Measurements from ENCODE around the gene FAF1. TPM values are rescaled to one million over a fixed set of nuclear protein-coding genes. Genes with fewer than 3 reads are reported as not detected.
"Not testable (repeated sequence)": the region's sequence is repeated elsewhere in the genome, so short reads cannot be mapped to it uniquely, and the experiment has no call there.

FAF1 gene
- total RNA-seq, 2 experiments from 2014 or later, result 43.5 to 44.0 TPM

GRCh38 chr1:51002516-51002915 lies 42.4 kb upstream of the FAF1 start:
- H3K9me3 ChIP-seq (ENCODE audit: control insufficient read depth in 1 of 2, insufficient read depth in 1 of 2, low read length in 2 of 2), result no peaks in the 10 kb centered on the region
- H3K27ac ChIP-seq (ENCODE audit: low read depth in 1 of 2, low read length in 2 of 2), result no peak overlapping the region
- no peaks in the 10 kb centered on the region for H3K36me3 ChIP-seq (ENCODE audit: insufficient read depth, low read length)
- DNase-seq, result no peak
- no peak overlapping the region for H3K4me3 ChIP-seq (ENCODE audit: low read length)
- no peak for ATAC-seq (ENCODE audit: poor library complexity)
- intact Hi-C loops (cut with DNase I, micrococcal nuclease), result no loop called here
- H3K4me3 Mint-ChIP-seq, result no peak overlapping the region
- CTCF ChIA-PET, result no interaction called here
- no peak for TF ChIP-seq CTCF (IDR thresholded peaks at IDR 0.05)
- no peaks in the 10 kb centered on the region for H3K36me3 Mint-ChIP-seq (ENCODE audit: low read depth)
- POLR2A ChIA-PET, result no interaction called here
- H3K27ac Mint-ChIP-seq, result no peak overlapping the region
- H3K4me1 ChIP-seq (ENCODE audit: insufficient read depth, low read length), result no peaks in the 10 kb centered on the region
- H3K9me3 Mint-ChIP-seq, result no peaks in the 10 kb centered on the region
- H3K27me3 Mint-ChIP-seq, result peaks cover 7% of the 10 kb centered on the region
- no peaks in the 10 kb centered on the region for H3K4me1 Mint-ChIP-seq (ENCODE audit: low read depth)
- no peaks in the 10 kb centered on the region for H3K27me3 ChIP-seq (ENCODE audit: control insufficient read depth in 1 of 2, insufficient read depth in 2 of 2, low read length in 2 of 2)

DNA sequence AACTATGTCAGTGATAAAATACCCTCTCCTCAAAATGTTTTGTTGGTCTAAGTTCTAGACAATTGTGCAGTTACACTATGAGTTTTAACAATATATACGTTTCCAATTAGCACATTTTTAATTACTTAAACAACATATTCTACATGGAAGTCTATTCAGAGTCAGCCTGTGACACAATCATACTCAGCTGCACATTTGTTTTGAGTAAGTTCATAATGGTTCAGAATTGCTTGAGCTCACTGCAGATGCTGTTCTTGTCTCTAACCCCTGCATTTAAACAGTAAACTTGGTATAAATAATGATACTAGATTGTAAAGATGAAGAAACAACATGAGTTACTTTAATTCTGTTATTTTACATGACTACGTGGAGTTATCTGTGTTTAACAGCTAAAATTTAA lies 40.6 kb upstream of the FAF1 start:
- TF ChIP-seq CTCF (IDR thresholded peaks at IDR 0.05), result no peak
- no peak overlapping the region for H3K4me3 Mint-ChIP-seq
- POLR2A ChIA-PET, result no interaction called here

DNA sequence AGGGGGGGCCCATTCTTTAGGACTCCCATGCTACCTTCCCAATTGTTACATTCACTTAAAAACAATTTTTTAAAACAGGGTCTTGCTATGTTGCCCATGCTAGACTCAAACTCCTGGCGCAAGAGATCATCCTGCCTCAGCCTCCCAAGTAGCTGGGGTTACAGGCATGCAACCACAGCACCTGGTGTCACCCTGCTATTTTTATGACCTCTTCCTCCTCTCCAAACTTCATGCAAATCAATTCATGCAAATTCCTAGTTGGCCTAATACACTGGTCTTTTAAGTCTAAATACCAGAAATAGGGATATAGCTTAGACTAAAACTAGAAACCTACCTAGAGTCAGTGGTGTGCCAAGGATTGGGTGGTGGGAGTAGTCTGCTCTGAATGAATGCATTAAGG lies 40.1 kb upstream of the FAF1 start:
- Histone ChIP-seq H3K4me3 (ENCODE audit: low read length) (no peak overlapping the region), H3K27ac (ENCODE audit: low read depth in 1 of 2, low read length in 2 of 2) (no peak overlapping the region), H3K4me1 (ENCODE audit: insufficient read depth, low read length) (no peaks in the 10 kb centered on the region), H3K36me3 (ENCODE audit: insufficient read depth, low read length) (no peaks in the 10 kb centered on the region), H3K9me3 (ENCODE audit: control insufficient read depth in 1 of 2, insufficient read depth in 1 of 2, low read length in 2 of 2) (no peaks in the 10 kb centered on the region), H3K27me3 (ENCODE audit: control insufficient read depth in 1 of 2, insufficient read depth in 2 of 2, low read length in 2 of 2) (no peaks in the 10 kb centered on the region)
- ATAC-seq (ENCODE audit: poor library complexity), result no peak
- ChIA-PET POLR2A (no interaction called here), CTCF (no interaction called here)
- Mint-ChIP-seq H3K4me3 (no peak overlapping the region), H3K27me3 (peaks cover 7% of the 10 kb centered on the region), H3K4me1 (ENCODE audit: low read depth) (no peaks in the 10 kb centered on the region), H3K9me3 (no peaks in the 10 kb centered on the region), H3K27ac (no peak overlapping the region), H3K36me3 (ENCODE audit: low read depth) (no peaks in the 10 kb centered on the region)
- TF ChIP-seq CTCF (IDR thresholded peaks at IDR 0.05), result no peak
- DNase-seq, result no peak
- intact Hi-C loops (cut with DNase I, micrococcal nuclease), result no loop called here

More for the DNA sequence above, 40.6 kb upstream of the FAF1 start:
- Histone ChIP-seq H3K4me3 (ENCODE audit: low read length) (no peak overlapping the region), H3K36me3 (ENCODE audit: insufficient read depth, low read length) (no peaks in the 10 kb centered on the region), H3K27ac (ENCODE audit: low read depth in 1 of 2, low read length in 2 of 2) (no peak overlapping the region), H3K27me3 (ENCODE audit: control insufficient read depth in 1 of 2, insufficient read depth in 2 of 2, low read length in 2 of 2) (no peaks in the 10 kb centered on the region), H3K9me3 (ENCODE audit: control insufficient read depth in 1 of 2, insufficient read depth in 1 of 2, low read length in 2 of 2) (no peaks in the 10 kb centered on the region), H3K4me1 (ENCODE audit: insufficient read depth, low read length) (no peaks in the 10 kb centered on the region)
- no peaks in the 10 kb centered on the region for H3K36me3 Mint-ChIP-seq (ENCODE audit: low read depth)
- H3K9me3 Mint-ChIP-seq, result no peaks in the 10 kb centered on the region
- no peak overlapping the region for H3K27ac Mint-ChIP-seq
- DNase-seq (no peak), ATAC-seq (ENCODE audit: poor library complexity) (no peak)
- intact Hi-C loops (cut with DNase I, micrococcal nuclease), result no loop called here
- H3K27me3 Mint-ChIP-seq, result peaks cover 7% of the 10 kb centered on the region
- CTCF ChIA-PET, result no interaction called here
- H3K4me1 Mint-ChIP-seq (ENCODE audit: low read depth), result no peaks in the 10 kb centered on the region

GRCh38 chr1:50999375-50999774 lies 39.3 kb upstream of the FAF1 start:
- not testable (repeated sequence) for ATAC-seq (ENCODE audit: poor library complexity)

More at GRCh38 chr1:50999375-50999774, 39.3 kb upstream of the FAF1 start:
- H3K4me3 ChIP-seq (ENCODE audit: low read length); H3K9me3 Mint-ChIP-seq; H3K9me3 ChIP-seq (ENCODE audit: control insufficient read depth in 1 of 2, insufficient read depth in 1 of 2, low read length in 2 of 2); H3K36me3 Mint-ChIP-seq (ENCODE audit: low read depth); H3K27ac Mint-ChIP-seq; H3K4me1 ChIP-seq (ENCODE audit: insufficient read depth, low read length); H3K27me3 ChIP-seq (ENCODE audit: control insufficient read depth in 1 of 2, insufficient read depth in 2 of 2, low read length in 2 of 2); H3K27ac ChIP-seq (ENCODE audit: low read depth in 1 of 2, low read length in 2 of 2); H3K4me3 Mint-ChIP-seq; H3K4me1 Mint-ChIP-seq (ENCODE audit: low read depth); DNase-seq; POLR2A ChIA-PET; H3K27me3 Mint-ChIP-seq; CTCF ChIA-PET; H3K36me3 ChIP-seq (ENCODE audit: insufficient read depth, low read length); intact Hi-C loops (cut with DNase I, micrococcal nuclease): not testable (repeated sequence)
